Measurements from ENCODE around the gene U2AF2. TPM values are rescaled to one million over a fixed set of nuclear protein-coding genes. Genes with fewer than 3 reads are reported as not detected.

The U2AF2 gene
- total and polyA plus RNA-seq, 2 of the 4 experiments (the other 2 are of a cell fraction), result 120 to 260 TPM

DNA sequence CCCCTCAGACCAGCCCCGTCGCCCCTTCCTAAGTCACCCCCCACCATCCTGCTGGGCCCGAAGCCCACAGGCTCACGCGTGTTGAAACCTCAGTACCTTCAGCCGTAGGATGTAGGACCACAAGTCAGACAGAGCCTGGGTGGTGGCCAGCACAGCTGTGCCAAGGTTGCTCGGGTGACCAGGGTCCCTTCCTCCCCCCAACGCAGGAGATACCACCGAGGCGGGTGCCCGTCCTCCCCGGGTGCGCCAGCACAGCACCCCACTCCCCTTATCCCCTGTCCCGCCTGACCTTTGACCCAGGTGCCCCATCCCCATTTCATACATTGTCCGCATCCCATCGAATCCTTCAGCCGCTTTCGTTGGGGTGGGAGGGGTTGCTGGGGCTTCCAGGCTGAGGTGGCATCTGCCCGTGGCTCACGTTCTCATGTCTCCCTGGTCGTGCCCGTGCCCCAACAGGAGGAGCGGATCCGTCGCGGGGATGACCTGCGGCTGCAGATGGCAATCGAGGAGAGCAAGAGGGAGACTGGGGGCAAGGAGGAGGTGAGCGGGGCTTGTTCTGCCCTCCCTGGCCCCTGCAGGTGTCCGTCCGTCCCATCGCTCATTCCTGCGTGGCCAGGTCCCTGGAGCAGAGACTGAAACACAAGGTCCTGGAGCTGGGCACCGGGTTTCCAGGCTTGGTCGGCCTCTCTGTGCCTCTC, 34.7 kb downstream of the U2AF2 start:
- H3K4me3 ChIP-seq (ENCODE audit: insufficient read depth, low read depth, low read length), result no peak overlapping the region
- peaks cover 4% of the 10 kb centered on the region; the same call in 1 of the 2 replicates for H3K9me1 ChIP-seq (ENCODE audit: insufficient read depth, low read length)
- no peak overlapping the region for H3K18ac ChIP-seq (ENCODE audit: low read depth, low read length)
- CTCF ChIA-PET, result no interaction called here
- peaks cover 71% of the 10 kb centered on the region for H3K36me3 ChIP-seq (ENCODE audit: control insufficient read depth, insufficient read depth, low read length)
- BruUV-seq (replicated peaks), result no TSS peak
- no peak overlapping the region for H3K9ac ChIP-seq (ENCODE audit: low read depth, low read length)
- no peak overlapping the region for H3K56ac ChIP-seq (ENCODE audit: extremely low read depth, insufficient read depth, low read length)
- no peak overlapping the region for H2BK120ac ChIP-seq (ENCODE audit: low read depth, low read length)
- no peak overlapping the region for H2BK5ac ChIP-seq (ENCODE audit: low read depth, low read length, poor library complexity, severe bottlenecking)
- dilution Hi-C loops (cut with HindIII; ENCODE audit: low sequenced_read_pairs, unreplicated experiment) (no loop called here), in situ Hi-C loops (cut with MboI; ENCODE audit: low sequenced_read_pairs) (loop anchor here (25.0 kb wide), 1 partner anchor 448 kb away; the partner anchor contains the start of gene ZNF444), intact Hi-C loops (cut with micrococcal nuclease) (no loop called here)
- H2AK5ac ChIP-seq (ENCODE audit: low read depth, low read length), result no peak overlapping the region
- no peak overlapping the region for H3K23ac ChIP-seq (ENCODE audit: low read depth, low read length)
- H4K91ac ChIP-seq (ENCODE audit: insufficient read depth, low read depth, low read length), result no peak overlapping the region
- POLR2A ChIA-PET (ENCODE audit: unreplicated experiment), result no interaction called here
- H3K27me3 ChIP-seq (ENCODE audit: control insufficient read depth, insufficient read depth, low read length), result no peaks in the 10 kb centered on the region
- H3K4ac ChIP-seq (ENCODE audit: low read depth, low read length), result no peak overlapping the region
- H2AK9ac ChIP-seq (replicated peaks; ENCODE audit: low read depth, low read length, poor library complexity), result no peak overlapping the region
- ATAC-seq (ENCODE audit: low read depth), result no peak
- no peaks in the 10 kb centered on the region for H3K4me1 ChIP-seq (ENCODE audit: control insufficient read depth, insufficient read depth, low read length)
- no peak overlapping the region for H4K8ac ChIP-seq (ENCODE audit: low read depth in 2 of 2, low read length in 2 of 2)
- H2BK15ac ChIP-seq (ENCODE audit: low read depth, low read length), result no peak overlapping the region
- DNase-seq, result no peak
- H2BK20ac ChIP-seq (ENCODE audit: low read depth, low read length), result no peak overlapping the region
- no peaks in the 10 kb centered on the region for H3K9me3 ChIP-seq (ENCODE audit: control insufficient read depth, insufficient read depth, low read length)
- H3K27ac ChIP-seq (ENCODE audit: insufficient read depth, low read length), result no peak overlapping the region
- peaks cover 38% of the 10 kb centered on the region for H4K20me1 ChIP-seq (ENCODE audit: insufficient read depth, low read length)
- no peak overlapping the region for H3K14ac ChIP-seq (replicated peaks; ENCODE audit: low read depth, low read length)
- H3K79me1 ChIP-seq (ENCODE audit: low read depth in 1 of 2, low read length in 2 of 2), result peaks cover 9 to 29% of the 10 kb centered on the region in 2 experiments; a peak in 2 of 4 replicates
- no peak for TF ChIP-seq NFE2L2 (IDR thresholded peaks at IDR 0.05; ENCODE audit: low read depth, low read length)
- TF ChIP-seq MAZ (IDR thresholded peaks at IDR 0.05; ENCODE audit: borderline replicate concordance, low read depth, low read length), result no peak
- no peak for TF ChIP-seq RAD21 (IDR thresholded peaks at IDR 0.05; ENCODE audit: low read length)
- TF ChIP-seq, protein P1, sequence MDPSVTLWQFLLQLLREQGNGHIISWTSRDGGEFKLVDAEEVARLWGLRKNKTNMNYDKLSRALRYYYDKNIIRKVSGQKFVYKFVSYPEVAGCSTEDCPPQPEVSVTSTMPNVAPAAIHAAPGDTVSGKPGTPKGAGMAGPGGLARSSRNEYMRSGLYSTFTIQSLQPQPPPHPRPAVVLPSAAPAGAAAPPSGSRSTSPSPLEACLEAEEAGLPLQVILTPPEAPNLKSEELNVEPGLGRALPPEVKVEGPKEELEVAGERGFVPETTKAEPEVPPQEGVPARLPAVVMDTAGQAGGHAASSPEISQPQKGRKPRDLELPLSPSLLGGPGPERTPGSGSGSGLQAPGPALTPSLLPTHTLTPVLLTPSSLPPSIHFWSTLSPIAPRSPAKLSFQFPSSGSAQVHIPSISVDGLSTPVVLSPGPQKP (IDR thresholded peaks at IDR 0.05; ENCODE audit: borderline replicate concordance, low read depth, low read length), result no peak
- TF ChIP-seq MXI1 (IDR thresholded peaks at IDR 0.05; ENCODE audit: borderline replicate concordance, low read depth, low read length), result no peak
- TF ChIP-seq SMC3 (IDR thresholded peaks at IDR 0.05; ENCODE audit: low read depth, low read length), result no peak
- TF ChIP-seq, protein P2, sequence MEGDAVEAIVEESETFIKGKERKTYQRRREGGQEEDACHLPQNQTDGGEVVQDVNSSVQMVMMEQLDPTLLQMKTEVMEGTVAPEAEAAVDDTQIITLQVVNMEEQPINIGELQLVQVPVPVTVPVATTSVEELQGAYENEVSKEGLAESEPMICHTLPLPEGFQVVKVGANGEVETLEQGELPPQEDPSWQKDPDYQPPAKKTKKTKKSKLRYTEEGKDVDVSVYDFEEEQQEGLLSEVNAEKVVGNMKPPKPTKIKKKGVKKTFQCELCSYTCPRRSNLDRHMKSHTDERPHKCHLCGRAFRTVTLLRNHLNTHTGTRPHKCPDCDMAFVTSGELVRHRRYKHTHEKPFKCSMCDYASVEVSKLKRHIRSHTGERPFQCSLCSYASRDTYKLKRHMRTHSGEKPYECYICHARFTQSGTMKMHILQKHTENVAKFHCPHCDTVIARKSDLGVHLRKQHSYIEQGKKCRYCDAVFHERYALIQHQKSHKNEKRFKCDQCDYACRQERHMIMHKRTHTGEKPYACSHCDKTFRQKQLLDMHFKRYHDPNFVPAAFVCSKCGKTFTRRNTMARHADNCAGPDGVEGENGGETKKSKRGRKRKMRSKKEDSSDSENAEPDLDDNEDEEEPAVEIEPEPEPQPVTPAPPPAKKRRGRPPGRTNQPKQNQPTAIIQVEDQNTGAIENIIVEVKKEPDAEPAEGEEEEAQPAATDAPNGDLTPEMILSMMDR (conservative IDR thresholded peaks at IDR 0.05; ENCODE audit: low read depth, low read length), result no peak
- no peak for TF ChIP-seq POLR2A (IDR thresholded peaks at IDR 0.05; ENCODE audit: low read depth, low read length)
- no peak for TF ChIP-seq FOS (IDR thresholded peaks at IDR 0.05; ENCODE audit: low read depth, low read length)
- no peak for TF ChIP-seq MAFK (IDR thresholded peaks at IDR 0.05; ENCODE audit: low read depth, low read length)
- TF ChIP-seq, protein P3, sequence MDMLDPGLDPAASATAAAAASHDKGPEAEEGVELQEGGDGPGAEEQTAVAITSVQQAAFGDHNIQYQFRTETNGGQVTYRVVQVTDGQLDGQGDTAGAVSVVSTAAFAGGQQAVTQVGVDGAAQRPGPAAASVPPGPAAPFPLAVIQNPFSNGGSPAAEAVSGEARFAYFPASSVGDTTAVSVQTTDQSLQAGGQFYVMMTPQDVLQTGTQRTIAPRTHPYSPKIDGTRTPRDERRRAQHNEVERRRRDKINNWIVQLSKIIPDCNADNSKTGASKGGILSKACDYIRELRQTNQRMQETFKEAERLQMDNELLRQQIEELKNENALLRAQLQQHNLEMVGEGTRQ (IDR thresholded peaks at IDR 0.05; ENCODE audit: low read depth, low read length), result no peak
- no peak overlapping the region for H3K4me2 ChIP-seq (ENCODE audit: low read depth, low read length)
- no peak overlapping the region for H2AFZ ChIP-seq (replicated peaks; ENCODE audit: low read length, poor library complexity)
- H4K5ac ChIP-seq (ENCODE audit: low read depth, low read length), result no peak overlapping the region
- WGBS, 2 experiments (ENCODE audit: extremely low coverage in 2 of 2, insufficient read length in 1 of 2), result 100% methylated on average over 11 of the region's 35 CpGs; no CpG with 5 or more reads in 1 of the 2 experiments
